Stimulated activated CD8-positive, alpha-beta memory T cell treated with anti-CD3 and anti-CD28 coated beads, Interleukin-7, amount 100 ng/mL, for 4 hours (primary cell): Measurements from ENCODE around the gene HMGN5.

Experiments used
- DNase-seq, 2 donors: peaks; one replicate each; pipeline ENCODE4 v3.0.0-alpha.2; 2020; ENCODE audit warnings: low read depth in 2 of 2

Gene HMGN5

DNA sequence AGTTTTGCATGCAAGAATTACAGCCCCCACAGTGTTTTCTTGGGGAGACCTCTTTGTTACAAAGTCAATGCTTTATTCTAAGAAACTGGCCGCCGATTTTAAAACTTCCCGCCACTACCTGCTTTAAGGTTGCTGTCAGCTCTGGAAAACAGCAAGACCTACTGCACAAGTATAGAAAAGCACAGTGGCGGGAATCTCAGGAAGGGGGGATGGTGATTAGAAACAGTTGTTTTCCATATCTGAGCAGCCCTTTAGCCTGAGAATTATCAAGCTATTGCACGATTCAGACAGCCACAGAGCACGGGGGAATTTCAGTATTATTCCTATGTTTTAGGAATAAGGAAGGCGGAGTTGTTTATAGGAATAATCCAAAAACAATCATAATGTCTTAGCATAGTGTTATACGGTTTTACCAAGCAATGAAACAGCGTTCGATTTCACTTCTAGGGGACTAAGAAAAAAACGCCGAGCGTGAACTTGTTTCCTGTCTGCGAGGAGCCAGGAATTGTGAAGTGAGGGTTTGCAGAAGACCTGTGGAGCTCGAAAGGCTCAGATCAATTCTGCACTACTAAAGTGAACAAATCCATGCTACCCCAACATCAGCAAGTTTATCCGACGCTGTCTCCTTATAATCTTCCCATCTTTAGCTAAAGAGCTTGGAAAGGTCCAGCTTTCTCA lies 81.3 kb downstream of the HMGN5 start:
- DNase-seq, result no peak

DNA sequence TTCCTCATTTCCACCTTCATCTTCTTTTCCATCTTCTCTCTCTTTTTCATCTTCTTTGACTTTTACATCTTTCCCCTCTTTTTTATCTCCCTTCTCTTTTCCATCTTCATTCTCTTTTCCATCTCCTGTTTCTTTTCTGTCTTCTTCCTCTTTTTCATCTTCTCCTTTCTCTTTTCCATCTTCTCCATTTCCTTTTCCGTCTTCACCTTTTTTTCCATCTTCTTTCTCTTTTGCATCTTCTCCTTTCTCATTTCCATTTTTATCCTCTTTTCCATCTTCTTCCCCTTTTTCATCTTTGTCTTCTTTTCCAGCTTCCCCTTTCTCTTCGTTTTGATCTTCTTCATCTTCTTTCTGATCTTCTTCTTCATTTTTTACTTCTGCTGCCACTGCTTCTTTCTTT lies 87.0 kb downstream of the HMGN5 start:
- no peak for DNase-seq

DNA sequence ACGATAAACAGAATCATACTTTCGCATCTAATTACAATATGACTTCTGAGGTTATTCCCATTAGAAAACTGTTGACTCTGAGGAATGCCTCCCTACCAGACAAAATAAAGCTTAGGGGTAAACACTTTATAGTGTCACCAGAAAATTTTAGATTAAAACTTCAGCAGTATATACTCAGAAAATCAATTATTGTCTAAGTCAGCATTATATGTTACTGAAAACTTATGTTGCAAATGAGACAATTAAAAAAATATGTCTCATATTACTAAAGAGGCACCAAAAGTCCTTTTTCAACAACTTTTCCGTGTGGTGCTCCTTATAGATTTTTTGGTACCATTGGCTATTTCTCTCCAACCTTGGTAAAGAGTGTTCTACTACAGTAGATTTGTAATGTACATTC lies 91.4 kb downstream of the HMGN5 start:
- DNase-seq, result no peak

DNA sequence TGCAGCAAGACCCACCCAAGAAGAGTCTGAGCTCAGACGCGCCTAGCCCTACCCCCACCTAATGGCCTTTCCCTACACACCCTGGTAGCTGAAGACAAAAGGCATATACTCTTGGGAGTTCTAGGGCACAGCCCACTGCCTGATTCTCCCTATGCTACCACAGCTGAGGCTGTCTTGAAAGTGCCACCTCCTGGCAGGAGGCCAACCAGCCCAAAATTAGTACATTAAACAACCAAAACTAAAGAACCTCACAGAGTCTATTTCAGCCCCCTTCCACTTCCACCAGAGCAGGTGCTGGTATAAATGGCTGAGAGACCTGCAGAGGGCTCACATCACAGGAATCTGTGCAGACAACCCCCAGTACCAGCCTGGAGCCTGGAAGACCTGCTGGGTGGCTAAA lies 119.1 kb downstream of the HMGN5 start:
- DNase-seq, result no peak
